Measurements from ENCODE around the gene CHST11. TPM values are rescaled to one million over a fixed set of nuclear protein-coding genes. Genes with fewer than 3 reads are reported as not detected.

CHST11 gene
- total and polyA plus RNA-seq, 7 donors: 0.60 to 22.8 (median 10.0) TPM

DNA sequence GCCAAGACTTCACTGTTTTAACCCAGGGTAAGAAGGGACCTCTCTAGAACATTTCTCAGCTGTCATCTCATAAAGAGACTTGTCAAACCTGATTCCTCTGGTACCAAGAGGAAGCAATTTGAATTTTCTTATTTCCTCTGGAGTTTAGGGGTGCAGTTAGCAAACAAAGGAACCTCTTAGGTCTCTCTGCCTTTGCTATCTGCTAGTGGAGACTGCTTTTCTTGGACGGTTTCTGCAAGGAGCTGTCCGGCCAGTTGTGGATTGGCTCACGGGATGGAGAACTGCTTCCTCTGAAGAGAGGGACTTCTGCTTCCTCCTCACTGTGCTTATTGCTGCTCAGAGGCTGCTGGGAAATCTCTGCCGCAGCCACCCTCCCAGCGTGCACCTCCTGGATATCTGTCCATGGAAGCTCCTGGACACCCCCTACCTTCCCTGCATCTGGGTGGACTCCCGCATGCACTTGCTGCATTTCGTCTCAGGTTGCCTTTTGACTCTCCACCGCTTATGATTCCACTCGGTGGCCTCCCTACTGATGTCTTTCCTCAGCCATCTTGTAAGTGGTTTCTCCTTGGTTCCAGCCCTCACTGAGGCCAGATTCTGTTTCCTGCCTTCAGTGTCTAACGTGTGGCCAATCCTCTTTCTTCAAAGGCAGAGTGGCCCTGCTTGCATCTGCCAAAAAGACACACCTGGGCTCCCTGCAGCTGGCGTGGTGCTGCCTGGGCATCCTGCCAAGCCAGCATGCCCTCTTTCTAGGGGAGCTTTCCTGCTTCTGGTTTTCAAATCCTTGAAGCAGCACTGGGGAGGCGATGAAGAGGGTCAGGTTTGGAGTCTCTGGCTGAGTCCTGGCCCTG is 187.3 kb downstream of the CHST11 start:
- H3K4me1 ChIP-seq: no peaks in the 10 kb centered on the region
- no peak for TF ChIP-seq POLR2A (IDR thresholded peaks at IDR 0.05)
- TF ChIP-seq POLR2AphosphoS5 (IDR thresholded peaks at IDR 0.05): no peak
- no peak for TF ChIP-seq EP300 (IDR thresholded peaks at IDR 0.05)
- TF ChIP-seq, protein P1, sequence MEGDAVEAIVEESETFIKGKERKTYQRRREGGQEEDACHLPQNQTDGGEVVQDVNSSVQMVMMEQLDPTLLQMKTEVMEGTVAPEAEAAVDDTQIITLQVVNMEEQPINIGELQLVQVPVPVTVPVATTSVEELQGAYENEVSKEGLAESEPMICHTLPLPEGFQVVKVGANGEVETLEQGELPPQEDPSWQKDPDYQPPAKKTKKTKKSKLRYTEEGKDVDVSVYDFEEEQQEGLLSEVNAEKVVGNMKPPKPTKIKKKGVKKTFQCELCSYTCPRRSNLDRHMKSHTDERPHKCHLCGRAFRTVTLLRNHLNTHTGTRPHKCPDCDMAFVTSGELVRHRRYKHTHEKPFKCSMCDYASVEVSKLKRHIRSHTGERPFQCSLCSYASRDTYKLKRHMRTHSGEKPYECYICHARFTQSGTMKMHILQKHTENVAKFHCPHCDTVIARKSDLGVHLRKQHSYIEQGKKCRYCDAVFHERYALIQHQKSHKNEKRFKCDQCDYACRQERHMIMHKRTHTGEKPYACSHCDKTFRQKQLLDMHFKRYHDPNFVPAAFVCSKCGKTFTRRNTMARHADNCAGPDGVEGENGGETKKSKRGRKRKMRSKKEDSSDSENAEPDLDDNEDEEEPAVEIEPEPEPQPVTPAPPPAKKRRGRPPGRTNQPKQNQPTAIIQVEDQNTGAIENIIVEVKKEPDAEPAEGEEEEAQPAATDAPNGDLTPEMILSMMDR (IDR thresholded peaks at IDR 0.05): no peak
- no peak for DNase-seq
- intact Hi-C loops (cut with DNase I): no loop called here
- 44 to 48% methylated on average over 12 of the region's 12 CpGs for WGBS, 2 donors
- H3K27ac ChIP-seq: peak overlapping the region in 3 of 4 donors; percentile 28 to 45 (median 35)
- H3K9me3 ChIP-seq: no peaks in the 10 kb centered on the region
- no peaks in the 10 kb centered on the region for H3K36me3 ChIP-seq
- no peak overlapping the region for H3K4me3 ChIP-seq
- no peaks in the 10 kb centered on the region for H3K27me3 ChIP-seq

DNA sequence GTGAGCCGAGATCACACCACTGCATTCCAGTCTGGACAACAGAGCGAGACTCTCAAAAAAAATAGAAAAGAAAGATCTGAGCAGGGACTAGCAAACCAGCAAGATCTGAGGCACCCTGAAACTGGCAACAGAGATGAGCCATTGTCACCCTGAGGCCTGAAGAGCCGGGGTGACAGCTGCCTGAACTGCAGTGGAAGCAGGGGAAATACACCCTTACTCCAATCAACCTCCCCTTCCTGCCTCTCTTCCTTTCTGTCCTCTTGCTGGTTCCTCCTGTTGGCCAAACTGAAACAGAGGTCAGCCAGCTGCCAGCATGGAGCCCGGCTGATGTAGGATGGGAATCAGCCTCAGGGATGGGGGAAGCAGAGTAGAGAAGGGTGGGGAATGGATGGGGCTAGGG is 192.0 kb downstream of the CHST11 start:
- H3K4me1 ChIP-seq: peaks cover 0 to 10% (median 3%) of the 10 kb centered on the region in 4 donors
- 82 to 86% methylated on average over 4 of the region's 4 CpGs for WGBS, 2 donors
- H3K27me3 ChIP-seq: no peaks in the 10 kb centered on the region
- H3K27ac ChIP-seq: no peak overlapping the region
- intact Hi-C loops (cut with DNase I): no loop called here
- no peaks in the 10 kb centered on the region for H3K9me3 ChIP-seq
- no peak overlapping the region for H3K4me3 ChIP-seq
- DNase-seq: no peak
- no peaks in the 10 kb centered on the region for H3K36me3 ChIP-seq
- no peak for TF ChIP-seq EP300 (IDR thresholded peaks at IDR 0.05)
- TF ChIP-seq POLR2AphosphoS5 (IDR thresholded peaks at IDR 0.05): no peak
- no peak for TF ChIP-seq POLR2A (IDR thresholded peaks at IDR 0.05)
- TF ChIP-seq, protein P1 (IDR thresholded peaks at IDR 0.05): no peak

DNA sequence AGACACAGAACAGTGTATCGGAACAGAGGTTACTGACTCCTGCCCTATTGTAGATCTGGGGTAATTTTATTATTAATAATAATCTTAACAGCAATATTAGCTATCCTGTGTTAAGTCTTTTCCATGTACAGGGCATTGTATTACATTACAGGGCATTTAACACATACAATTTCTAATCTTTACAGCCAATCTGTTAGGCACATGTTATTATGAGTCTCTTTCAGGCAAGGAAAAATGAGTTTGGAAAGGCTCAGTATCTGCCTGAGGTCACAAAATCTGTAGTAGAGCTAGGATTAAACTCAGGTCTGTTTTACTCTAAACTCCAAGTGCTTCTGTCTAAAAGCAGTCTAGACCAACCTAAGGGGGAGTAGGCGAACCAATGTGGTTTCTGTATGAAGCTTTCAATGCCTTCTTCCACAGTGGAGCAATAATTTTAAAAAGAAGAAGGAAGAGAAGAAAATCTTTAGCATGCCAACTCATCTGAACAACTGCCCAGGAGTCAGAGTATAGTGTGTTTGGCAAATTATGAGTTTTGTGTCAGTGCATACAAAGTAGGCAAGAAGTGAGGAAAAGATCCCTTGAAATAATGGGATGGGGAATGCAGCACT is 192.6 kb downstream of the CHST11 start:
- H3K27me3 ChIP-seq: no peaks in the 10 kb centered on the region
- peaks cover 0 to 10% (median 3%) of the 10 kb centered on the region in 4 donors for H3K4me1 ChIP-seq
- no peak for DNase-seq
- H3K27ac ChIP-seq: no peak overlapping the region
- no peaks in the 10 kb centered on the region for H3K36me3 ChIP-seq
- H3K9me3 ChIP-seq: no peaks in the 10 kb centered on the region
- TF ChIP-seq EP300 (IDR thresholded peaks at IDR 0.05) (no peak), POLR2AphosphoS5 (IDR thresholded peaks at IDR 0.05) (no peak), POLR2A (IDR thresholded peaks at IDR 0.05) (no peak)
- TF ChIP-seq, protein P1 (IDR thresholded peaks at IDR 0.05): no peak
- WGBS, 2 donors: 90 to 93% methylated on average over 2 of the region's 2 CpGs
- intact Hi-C loops (cut with DNase I): no loop called here
- H3K4me3 ChIP-seq: no peak overlapping the region

DNA sequence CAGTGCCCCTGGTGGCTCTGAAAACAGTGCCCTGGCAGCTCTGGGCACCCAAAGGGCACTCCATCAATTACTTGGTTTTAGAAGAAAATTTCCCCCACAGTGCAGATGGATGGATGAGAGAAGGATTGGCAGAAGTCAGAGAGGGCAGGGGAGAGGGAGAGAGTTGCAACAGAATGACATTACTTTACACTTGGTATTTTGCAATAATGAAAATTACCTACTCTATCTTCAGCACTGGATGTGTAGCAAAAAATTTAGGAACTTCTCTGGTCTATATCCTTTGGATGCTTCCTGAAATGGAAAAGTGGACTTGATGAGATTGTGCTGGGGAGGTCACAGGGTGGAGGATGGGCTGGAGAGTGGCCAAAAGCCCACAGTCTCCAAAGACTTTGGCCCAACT is 193.2 kb downstream of the CHST11 start:
- no peak for DNase-seq
- H3K4me3 ChIP-seq: no peak overlapping the region
- intact Hi-C loops (cut with DNase I): no loop called here
- H3K27me3 ChIP-seq: no peaks in the 10 kb centered on the region
- TF ChIP-seq, protein P1 (IDR thresholded peaks at IDR 0.05): no peak
- TF ChIP-seq EP300 (IDR thresholded peaks at IDR 0.05) (no peak), POLR2A (IDR thresholded peaks at IDR 0.05) (no peak)
- no peaks in the 10 kb centered on the region for H3K9me3 ChIP-seq
- H3K27ac ChIP-seq: no peak overlapping the region
- H3K4me1 ChIP-seq: peaks cover 0 to 10% (median 3%) of the 10 kb centered on the region in 4 donors
- H3K36me3 ChIP-seq: no peaks in the 10 kb centered on the region

All from sigmoid colon (tissue), 7 donors.